ENCODE measurements around the gene MVB12A. TPM values are rescaled to one million over a fixed set of nuclear protein-coding genes. Genes with fewer than 3 reads are reported as not detected.

MVB12A gene
- total RNA-seq, 4 donors from 2014 or later = 24.5 to 66.1 (median 56.1) TPM

DNA sequence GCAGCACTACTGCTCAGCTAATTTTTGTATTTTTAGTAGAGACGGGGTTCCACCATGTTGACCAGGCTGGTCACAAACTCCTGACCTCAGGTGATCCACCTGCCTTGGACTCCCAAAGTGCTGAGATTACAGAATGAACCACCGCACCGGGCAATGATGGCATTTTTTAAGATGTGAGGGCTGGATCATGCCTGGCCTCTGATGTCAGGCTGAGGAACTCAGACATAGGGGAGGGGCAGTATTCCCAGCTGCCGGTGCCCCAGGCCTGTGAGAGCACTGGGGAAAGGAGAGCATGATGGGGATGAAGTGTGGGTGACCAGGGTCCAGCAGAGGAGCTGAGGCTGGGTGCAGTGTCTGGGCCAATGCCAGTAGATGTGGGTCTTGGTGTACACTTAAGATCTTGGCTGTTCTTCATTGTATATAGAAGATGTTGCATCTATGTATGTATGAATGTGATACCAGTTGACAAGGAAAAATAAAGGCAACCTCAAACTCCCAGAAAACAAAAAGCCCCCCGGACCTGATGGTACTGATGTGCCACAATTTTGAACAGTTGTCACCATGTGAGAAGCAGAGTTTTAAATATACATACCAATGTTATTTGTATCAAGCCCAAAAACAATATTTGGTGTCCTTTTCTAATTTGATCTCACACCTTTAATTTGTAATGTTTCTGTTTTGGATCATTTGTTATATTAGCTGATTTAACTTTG is 39.3 kb upstream of the MVB12A start:
- H3K4me1 ChIP-seq = peaks cover 6 to 16% (median 10%) of the 10 kb centered on the region in 4 donors
- intact Hi-C loops (cut with DNase I) = no loop called here
- DNase-seq (ENCODE audit: extremely low spot score) = no peak
- WGBS = 91% methylated on average over 5 of the region's 5 CpGs
- H3K27me3 ChIP-seq = peaks cover 0 to 25% (median 0%) of the 10 kb centered on the region in 4 donors
- no peak overlapping the region for H3K27ac ChIP-seq (replicated peaks in 1 of 4)
- TF ChIP-seq EP300 (IDR thresholded peaks at IDR 0.05) = no peak
- TF ChIP-seq POLR2A (IDR thresholded peaks at IDR 0.05; ENCODE audit: low read depth) = no peak
- no peak for TF ChIP-seq POLR2AphosphoS5 (IDR thresholded peaks at IDR 0.05)
- TF ChIP-seq, protein P1, sequence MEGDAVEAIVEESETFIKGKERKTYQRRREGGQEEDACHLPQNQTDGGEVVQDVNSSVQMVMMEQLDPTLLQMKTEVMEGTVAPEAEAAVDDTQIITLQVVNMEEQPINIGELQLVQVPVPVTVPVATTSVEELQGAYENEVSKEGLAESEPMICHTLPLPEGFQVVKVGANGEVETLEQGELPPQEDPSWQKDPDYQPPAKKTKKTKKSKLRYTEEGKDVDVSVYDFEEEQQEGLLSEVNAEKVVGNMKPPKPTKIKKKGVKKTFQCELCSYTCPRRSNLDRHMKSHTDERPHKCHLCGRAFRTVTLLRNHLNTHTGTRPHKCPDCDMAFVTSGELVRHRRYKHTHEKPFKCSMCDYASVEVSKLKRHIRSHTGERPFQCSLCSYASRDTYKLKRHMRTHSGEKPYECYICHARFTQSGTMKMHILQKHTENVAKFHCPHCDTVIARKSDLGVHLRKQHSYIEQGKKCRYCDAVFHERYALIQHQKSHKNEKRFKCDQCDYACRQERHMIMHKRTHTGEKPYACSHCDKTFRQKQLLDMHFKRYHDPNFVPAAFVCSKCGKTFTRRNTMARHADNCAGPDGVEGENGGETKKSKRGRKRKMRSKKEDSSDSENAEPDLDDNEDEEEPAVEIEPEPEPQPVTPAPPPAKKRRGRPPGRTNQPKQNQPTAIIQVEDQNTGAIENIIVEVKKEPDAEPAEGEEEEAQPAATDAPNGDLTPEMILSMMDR (IDR thresholded peaks at IDR 0.05) = no peak
- H3K9me3 ChIP-seq = no peaks in the 10 kb centered on the region
- no peak overlapping the region for H3K4me3 ChIP-seq
- no peaks in the 10 kb centered on the region for H3K36me3 ChIP-seq

DNA sequence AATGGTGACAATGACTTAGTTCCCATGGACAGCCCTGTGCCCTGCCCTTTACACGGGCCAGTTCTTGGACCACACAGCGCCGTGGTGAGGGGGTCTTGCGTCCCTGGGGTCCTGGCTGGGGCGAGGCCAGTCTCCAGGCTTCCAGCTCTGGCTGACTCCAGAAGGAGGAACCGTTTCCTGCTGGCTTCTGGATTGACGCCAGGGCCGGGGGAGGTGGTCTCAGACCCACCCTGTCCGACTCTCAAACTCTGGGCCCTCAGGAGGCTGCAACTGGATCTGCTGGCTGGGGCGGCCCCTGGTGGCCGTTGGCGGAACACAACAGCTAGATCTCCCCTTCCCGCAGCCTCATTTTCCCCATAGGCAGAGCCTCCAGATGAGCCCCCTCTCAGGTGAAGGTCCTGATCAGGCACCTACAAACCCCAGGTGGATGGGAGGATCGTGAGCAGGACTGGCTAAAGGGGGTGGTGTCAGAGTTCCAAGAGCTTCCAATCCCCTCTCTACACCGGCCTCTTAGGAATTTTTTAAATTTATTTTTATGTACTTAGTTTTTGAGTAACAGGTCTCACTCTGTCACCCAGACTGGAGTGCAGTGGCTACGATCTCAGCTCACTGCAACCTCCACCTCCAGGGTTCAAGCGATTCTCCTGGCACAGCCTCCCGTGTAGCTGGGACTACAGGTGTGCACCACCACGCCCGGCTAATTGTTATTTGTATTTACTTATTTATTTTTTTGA is 33.8 kb upstream of the MVB12A start:
- H3K27ac ChIP-seq (replicated peaks in 1 of 4) = no peak overlapping the region
- TF ChIP-seq POLR2AphosphoS5 (IDR thresholded peaks at IDR 0.05) = no peak
- TF ChIP-seq, protein P1 (IDR thresholded peaks at IDR 0.05) = peak; percentile 78 to 89 (median 84)
- no peak overlapping the region for H3K4me3 ChIP-seq
- 59% methylated on average over 8 of the region's 20 CpGs for WGBS
- DNase-seq (ENCODE audit: extremely low spot score) = no peak
- H3K27me3 ChIP-seq = peaks cover 0 to 34% (median 5%) of the 10 kb centered on the region in 4 donors
- intact Hi-C loops (cut with DNase I) = loop anchor here (2.0 kb wide), 1 partner anchor 39 kb away; no protein-coding TSS in a partner anchor
- peaks cover 4 to 22% (median 16%) of the 10 kb centered on the region in 4 donors for H3K4me1 ChIP-seq
- peaks cover 0 to 11% (median 9%) of the 10 kb centered on the region in 4 donors for H3K9me3 ChIP-seq
- H3K36me3 ChIP-seq = no peaks in the 10 kb centered on the region

DNA sequence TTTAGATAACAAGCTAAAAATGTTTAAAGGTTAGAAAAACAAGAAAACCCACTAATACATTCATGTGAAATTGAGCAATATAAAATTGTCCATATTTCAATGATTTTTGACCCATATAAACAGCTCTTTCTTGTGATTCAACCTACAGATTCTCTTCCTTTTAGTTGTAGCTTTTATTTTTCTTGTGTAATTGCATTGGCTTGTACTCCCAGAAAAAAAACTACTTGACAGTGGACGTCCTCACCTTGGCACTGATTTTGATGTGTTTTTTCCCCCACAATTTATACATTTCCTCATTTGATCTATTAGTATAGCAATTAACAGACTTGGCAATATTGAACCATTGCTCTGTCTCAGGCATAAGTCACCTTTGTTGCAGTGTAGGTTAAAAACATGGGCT is 30.6 kb upstream of the MVB12A start:
- Histone ChIP-seq H3K27me3 (peaks cover 0 to 66% (median 25%) of the 10 kb centered on the region in 4 donors), H3K27ac (replicated peaks in 1 of 4) (no peak overlapping the region)
- 47% methylated on average over 1 of the region's 1 CpG for WGBS

DNA sequence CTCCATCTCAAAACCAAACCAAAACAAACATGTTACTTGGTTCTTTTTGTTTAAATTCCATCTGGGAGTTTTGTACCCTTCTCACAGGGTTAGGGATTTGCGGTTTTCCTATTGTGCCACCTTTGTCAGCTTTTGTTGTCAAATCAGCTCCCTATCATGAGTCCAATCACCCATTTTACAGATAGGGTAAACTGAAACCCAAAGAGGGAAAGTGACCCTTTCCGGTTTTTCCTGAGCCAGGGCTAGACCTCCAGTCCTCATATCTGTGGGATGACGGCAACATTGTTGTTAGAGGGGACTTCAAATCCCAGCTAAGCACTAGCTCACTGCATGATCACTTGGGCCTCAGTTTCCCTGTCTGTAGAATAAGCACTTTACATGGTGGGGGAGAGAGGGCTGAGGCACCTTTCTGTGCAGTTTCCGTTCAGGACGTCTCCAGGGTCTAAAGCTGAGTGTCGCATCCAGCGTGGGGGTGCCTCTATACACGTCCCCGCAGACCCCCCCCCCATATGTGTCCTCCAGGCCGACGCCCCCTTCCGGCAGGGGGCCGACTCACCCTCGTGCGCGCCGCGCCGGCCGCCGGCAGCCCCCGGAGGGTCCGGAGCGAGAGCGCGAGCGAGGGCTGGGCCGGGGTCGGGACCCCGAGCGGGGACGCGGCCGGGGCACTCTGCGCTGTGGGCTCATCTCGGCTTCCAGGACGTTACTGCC is 29.7 kb upstream of the MVB12A start:
- intact Hi-C loops (cut with DNase I) = loop anchor here (5.0 kb wide), 1 partner anchor 98 kb away; no protein-coding TSS in a partner anchor
- H3K9me3 ChIP-seq = peaks cover 0 to 11% (median 9%) of the 10 kb centered on the region in 4 donors
- WGBS = 10% methylated on average over 20 of the region's 37 CpGs
- H3K4me3 ChIP-seq = peak overlapping the region; percentile 44 to 61 (median 48)
- H3K27me3 ChIP-seq = peaks cover 0 to 74% (median 28%) of the 10 kb centered on the region in 4 donors
- TF ChIP-seq POLR2AphosphoS5 (IDR thresholded peaks at IDR 0.05) (no peak), POLR2A (IDR thresholded peaks at IDR 0.05; ENCODE audit: low read depth) (no peak), EP300 (IDR thresholded peaks at IDR 0.05) (no peak)
- TF ChIP-seq, protein P1 (IDR thresholded peaks at IDR 0.05) = no peak
- DNase-seq (ENCODE audit: extremely low spot score) = no peak
- peaks cover 11 to 36% (median 30%) of the 10 kb centered on the region in 4 donors for H3K4me1 ChIP-seq
- no peak overlapping the region for H3K27ac ChIP-seq (replicated peaks in 1 of 4)
- no peaks in the 10 kb centered on the region for H3K36me3 ChIP-seq

More for the DNA sequence above, 30.6 kb upstream of the MVB12A start:
- no peak overlapping the region for H3K4me3 ChIP-seq
- TF ChIP-seq, protein P1 (IDR thresholded peaks at IDR 0.05) = no peak
- TF ChIP-seq EP300 (IDR thresholded peaks at IDR 0.05) (no peak), POLR2A (IDR thresholded peaks at IDR 0.05; ENCODE audit: low read depth) (no peak), POLR2AphosphoS5 (IDR thresholded peaks at IDR 0.05) (no peak)
- peaks cover 0 to 11% (median 9%) of the 10 kb centered on the region in 4 donors for H3K9me3 ChIP-seq
- peaks cover 8 to 31% (median 28%) of the 10 kb centered on the region in 4 donors for H3K4me1 ChIP-seq
- no peaks in the 10 kb centered on the region for H3K36me3 ChIP-seq
- DNase-seq (ENCODE audit: extremely low spot score) = no peak
- intact Hi-C loops (cut with DNase I) = no loop called here

All from esophagus muscularis mucosa (tissue), 4 donors.